HG03342 (cell line): ENCODE results near the gene PIAS1.
"Not testable (repeated sequence)": the region's sequence is repeated elsewhere in the genome, so short reads cannot be mapped to it uniquely, and the experiment has no call there.

Experiments
- ATAC-seq: cut with Tn5 transposase; IDR thresholded peaks from one replicate; pipeline ENCODE4 v1.9.1; 2021; ENCODE audit warnings: mild to moderate bottlenecking, moderate library complexity; ENCODE audit not compliant: unreplicated experiment

The PIAS1 gene

DNA sequence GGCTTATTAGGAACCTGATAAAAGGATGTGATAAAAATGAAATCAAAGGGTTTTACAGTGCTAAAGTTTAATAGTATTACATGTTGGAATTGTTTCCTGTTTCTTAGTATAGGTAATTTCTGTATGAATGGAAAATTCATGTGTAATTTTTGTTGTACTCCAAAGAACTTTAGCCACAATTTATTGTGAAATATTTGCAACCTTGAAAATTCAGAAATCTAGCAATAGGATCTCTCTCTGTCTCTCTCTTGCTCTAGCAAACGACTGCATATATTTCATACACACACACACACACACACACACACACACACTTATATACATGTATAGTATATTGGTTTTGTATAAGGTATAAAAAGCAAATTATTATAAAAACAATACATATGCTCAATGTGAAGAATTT lies 59.6 kb downstream of the PIAS1 start:
- ATAC-seq = no peak

DNA sequence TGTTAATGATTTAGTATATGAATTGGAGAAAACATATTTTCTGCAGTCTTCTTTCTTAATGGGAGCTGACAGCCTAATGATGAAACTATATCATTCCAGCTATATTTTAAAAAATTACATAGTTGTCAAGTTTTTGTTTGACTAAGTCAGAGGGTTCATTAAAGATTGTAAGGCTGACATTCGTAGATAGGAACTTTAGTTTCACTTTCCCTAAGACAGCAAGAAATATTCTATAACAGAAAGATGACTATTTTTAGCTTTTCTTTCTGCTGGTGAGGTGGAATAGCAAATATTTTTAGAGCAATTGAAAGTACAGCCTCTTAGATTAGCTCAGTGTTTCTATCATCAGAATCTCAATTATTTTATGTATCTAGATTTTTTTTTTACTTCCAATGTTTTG lies 60.2 kb downstream of the PIAS1 start:
- no peak for ATAC-seq

DNA sequence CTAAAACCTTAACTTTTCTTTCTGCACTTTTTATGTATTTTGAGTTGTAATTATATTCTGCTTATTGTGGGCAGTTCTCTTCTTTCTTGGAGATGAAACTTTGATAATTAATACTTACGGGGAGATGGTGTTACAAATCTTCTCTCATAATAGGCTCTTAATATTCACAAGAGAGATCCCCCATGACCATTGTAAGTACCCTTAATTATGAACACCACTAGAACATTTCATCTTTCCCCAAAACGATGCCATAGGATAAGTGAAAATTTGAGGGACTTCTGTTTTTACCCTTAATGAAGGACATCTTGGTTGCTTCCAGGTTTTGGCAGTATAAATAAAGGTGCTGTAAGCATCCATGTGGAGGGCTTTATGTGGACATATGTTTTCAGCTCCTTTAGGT lies 60.7 kb downstream of the PIAS1 start:
- ATAC-seq = no peak

DNA sequence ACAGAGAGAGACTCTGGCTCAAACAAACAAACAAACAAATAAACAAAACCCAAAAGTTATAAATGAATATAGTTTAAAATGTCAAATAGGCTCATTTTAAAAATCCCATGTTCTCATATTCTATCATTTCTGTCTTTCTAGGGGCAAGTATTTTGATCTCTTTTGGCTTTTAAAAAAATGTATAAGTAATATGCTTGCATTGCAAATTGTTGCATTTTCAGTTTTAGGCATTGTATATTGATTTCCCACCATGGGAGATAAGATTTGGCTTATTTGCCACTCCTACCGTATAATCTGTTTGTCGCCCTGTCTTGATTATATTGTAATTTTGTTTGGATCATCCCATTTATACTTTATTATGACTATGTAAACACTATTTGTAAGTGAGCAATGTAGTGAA lies 70.6 kb downstream of the PIAS1 start:
- no peak for ATAC-seq

DNA sequence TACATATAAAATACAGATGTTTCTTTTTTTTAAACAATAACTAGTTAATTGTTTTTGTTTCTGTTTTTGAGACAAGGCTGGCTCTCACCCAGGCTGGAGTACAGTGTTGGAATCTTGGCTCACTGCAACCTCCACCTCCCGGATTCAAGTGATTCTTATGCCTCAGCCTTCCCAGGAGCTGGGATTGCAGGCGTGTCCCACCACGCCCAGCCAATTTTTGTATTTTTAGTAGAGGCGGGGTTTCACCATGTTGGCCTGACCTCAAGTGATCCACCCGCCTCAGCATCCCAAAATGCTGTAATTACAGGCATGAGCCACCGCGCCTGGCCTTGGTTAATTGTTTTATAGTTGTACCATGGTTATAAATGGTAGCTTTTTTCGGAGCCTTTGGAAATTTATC lies 72.3 kb downstream of the PIAS1 start:
- ATAC-seq = no peak

DNA sequence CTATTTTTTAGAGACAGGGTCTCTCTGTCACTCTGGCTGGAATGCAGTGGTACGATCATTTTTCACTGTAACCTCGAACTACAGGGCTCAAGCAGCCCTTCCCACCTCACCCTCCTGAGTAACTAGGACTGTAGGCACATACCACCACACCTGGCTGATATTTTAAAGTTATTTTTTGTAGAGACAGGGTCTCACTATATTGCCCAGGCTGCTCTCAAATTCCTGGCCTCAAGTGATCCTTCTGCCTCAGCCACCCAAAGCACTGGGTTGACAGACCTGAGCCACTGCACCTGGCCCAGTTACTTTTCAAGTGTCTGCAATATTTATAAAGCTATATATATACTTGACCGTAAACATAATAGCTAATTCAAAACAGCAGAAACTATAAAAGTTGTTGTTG lies 75.0 kb downstream of the PIAS1 start:
- ATAC-seq = no peak

DNA sequence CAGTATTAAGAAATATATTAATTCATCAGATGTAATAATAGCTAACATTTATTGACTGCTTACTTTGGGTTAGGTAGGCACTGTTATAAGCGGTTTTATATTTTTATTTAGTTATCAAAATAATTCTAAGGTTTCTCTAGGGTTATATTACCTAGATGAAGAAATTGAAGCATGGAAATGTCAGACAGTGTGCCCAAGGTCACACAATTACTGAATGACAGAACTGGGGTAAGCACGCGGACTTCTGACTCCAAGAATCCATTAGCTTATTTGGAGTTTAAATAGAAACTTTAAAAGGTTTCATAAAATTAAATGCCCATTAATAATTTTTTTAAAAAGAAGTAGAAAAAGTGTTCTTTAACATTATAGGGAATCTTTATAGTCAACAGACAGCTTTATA lies 76.7 kb downstream of the PIAS1 start:
- ATAC-seq = no peak

DNA sequence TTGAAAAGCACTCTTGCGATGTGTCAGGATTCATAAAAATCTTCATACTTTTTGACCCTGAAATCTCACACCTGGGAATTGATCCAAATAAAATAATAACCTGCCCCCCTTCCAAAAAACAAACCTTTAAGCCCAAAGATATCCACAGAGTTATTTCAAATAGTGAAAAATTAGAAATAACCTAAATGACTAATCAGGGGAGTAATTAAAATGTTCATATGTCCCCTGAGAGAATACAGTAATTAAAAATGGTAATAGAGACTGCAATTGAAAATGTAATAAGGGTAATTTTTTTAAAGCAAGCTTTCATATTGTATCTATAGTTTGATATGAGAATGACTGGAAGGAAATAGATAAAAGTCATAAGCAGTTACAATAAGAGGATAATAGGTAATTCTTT lies 83.0 kb downstream of the PIAS1 start:
- ATAC-seq = no peak

DNA sequence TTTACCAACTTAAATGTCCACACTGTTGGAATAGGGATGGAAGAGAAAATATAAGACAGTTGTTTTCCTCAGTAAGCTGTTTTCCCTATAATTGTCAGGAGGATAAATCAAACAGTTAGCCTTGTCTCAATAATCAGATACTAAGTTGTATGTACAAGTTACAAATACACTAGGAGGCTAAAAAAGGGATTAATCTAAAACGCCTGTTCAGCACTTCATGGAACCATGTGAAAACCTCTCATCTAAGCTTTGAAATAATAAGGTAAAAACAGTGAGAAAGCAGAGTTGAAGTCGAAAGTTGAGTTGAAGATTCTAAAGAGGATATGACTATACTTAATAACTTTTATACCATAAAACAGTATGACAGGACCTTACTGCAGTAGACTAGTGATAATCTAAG lies 89.0 kb downstream of the PIAS1 start:
- ATAC-seq = no peak

DNA sequence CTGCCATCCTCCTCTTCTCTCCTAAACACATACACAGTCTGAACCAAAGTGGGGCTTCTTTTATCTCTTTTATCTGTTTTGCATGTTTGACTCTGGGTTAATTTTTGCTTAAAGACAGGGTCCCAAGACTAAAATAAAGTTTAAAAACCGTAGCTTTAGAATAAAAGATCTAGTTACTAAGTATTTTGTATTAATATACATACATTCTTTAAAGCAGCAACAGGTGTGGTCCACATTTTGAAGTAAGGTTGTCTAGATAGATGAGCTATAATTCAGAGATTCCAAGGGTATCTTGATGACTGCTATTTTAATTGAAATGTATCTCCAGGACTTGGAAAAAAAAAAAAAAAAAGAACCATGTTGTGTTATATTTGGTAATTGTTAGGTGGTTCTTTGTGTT lies 89.7 kb downstream of the PIAS1 start:
- no peak for ATAC-seq

DNA sequence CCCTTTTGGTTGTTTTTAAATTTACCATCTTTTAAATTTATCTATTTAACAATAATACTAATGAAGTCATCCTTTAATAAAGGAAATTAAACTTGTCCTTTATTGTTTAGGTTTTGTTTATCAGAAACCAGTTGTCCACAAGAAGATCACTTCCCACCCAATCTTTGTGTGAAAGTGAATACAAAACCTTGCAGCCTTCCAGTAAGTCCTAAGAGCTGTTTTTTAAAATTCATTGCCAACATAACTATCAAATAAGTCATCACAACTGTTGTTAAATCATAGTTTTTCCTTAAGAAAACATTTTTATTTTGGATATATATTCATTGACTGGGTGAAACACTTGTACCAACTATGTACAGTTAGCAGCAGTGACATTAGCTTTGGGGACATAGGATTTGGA lies 91.6 kb downstream of the PIAS1 start:
- no peak for ATAC-seq

DNA sequence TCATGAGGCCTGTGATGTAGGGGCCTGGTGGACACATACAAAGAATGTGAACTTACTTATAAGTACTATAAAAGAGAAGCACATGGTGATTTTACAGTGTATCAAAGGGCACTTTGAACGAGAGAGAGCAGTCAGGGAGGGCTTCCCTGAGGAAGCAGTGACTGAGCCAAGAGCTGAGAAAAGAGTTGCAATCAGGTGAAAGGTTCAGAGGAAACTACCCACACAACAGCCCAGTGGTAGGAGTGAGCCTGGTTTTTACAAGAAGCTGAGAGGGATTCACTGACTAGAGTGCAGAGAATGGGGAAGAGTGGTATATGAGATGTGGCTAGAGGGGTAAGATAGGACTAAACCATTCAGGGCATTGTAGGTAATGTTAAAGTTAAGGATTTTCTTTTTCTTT lies 93.9 kb downstream of the PIAS1 start:
- ATAC-seq = no peak

DNA sequence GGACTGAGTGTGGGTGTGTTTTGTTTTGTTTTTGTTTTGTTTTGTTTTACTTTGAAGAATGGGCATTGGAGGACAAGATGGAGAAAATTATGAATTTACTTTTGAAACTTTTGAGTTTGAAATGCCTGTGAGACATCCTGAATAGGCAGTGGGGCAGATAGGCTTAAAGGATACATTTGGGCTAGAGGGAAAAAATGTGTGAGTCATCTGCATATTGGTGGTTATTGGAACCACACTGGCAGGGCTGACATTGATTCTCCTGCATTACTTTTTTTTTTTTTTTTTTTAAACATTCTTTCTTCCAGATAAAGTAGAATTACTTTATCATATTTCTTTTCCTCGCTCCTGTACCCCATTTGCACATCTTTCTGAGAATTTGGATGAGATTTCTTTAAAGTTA lies 94.9 kb downstream of the PIAS1 start:
- no peak for ATAC-seq

DNA sequence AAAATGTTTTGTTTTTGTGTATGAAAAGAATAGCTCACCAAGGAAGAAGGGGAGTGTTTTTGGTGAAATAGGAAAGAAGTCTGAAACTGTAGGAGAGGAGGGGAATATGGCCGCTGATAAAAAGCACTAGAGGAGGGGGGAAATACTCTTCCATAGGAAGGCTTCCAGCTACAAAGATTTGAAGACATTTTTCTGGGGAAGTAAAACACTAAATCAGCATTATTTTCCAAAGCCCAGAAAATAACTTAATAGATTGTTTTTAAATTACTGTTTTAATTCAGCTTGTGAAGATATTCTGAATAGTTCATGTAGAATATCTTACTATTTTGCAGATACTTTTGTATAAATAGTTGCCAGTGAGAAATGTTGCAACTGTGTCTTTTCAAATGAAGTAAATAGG lies 96.1 kb downstream of the PIAS1 start:
- no peak for ATAC-seq

DNA sequence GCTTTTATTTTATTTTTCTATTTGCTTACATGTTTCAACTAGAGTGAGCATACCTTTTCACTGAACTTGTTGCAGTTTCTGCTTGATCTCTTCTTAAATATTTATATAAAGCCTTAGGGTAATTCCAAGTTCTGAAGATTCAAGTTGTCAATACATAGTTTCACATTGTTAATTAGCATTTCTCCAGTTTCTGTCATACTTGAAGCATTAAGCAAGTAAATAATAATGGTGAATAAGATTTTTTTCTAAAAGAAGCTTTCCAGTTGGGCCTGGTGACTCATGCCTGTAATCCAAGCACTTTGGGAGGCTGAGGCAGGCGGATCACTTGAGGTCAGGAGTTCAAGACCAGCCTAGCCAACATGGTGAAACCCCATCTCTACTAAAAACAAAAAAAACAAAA lies 97.2 kb downstream of the PIAS1 start:
- no peak for ATAC-seq

DNA sequence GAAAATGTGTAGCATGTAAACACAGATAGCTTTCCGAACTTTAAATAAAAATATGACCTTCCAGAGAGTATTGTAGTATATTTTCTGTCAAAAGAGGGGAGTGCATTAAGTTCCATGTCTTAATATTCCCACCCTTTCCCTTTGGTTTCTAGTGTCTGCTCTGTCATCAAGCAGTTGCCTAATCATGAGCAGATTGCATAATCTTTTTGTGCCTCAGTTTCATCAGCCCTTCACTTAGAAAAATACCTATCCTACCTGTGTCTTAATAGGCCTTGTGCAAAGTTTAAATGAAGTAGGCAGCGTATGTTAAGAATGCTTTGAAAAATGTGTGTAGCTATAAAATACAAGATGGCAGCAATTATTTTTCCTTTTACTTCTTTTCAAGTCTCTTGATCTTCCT lies 98.2 kb downstream of the PIAS1 start:
- ATAC-seq = no peak

DNA sequence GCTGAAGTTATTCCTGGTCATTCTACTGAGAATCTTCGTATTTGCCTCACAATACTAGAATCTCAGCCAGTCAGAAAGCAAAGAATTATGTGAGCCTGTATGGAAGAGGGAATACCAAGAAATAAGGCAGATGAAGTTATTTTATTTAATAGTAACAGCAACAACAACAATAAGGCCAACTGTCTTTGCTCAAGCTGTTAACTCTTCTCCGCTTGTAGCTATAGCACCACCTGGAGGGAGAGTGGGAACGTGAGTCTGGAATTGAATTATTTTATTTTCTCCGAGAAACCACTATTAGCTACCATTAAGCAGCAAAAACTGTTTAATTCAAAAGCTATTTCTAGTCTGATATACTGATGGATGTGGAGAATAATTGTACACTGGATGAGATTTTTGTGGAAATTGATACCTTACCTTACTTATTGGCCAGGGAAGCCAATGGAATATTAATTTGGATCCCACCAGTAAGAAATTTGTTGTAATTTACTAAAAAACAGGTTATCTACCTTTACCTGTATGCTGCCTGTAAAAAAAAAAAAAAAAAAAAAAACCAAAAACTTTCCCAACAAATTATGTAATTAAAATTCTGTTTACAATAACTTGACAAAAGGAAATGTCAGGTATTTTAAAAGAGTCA lies 100.9 kb downstream of the PIAS1 start:
- no peak for ATAC-seq

DNA sequence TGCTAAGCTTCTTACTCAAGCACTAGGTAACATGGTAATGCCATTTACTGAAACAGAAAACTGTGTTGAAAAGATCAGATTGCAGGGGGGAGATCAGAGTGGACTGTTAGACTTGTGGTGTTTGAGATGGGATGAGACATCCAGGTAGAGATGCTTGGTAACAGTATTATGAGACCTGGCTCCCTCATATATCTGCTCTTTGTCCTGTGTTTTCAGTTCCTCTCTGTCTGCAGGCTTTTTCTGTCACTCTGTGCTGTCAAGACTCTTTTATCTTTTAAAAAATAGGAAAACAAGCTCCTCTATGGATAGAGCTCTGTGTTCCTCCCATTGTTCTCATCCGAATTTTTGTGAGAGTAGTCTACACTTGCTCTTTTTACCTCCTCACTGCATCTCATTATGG lies 103.0 kb downstream of the PIAS1 start:
- no peak for ATAC-seq

DNA sequence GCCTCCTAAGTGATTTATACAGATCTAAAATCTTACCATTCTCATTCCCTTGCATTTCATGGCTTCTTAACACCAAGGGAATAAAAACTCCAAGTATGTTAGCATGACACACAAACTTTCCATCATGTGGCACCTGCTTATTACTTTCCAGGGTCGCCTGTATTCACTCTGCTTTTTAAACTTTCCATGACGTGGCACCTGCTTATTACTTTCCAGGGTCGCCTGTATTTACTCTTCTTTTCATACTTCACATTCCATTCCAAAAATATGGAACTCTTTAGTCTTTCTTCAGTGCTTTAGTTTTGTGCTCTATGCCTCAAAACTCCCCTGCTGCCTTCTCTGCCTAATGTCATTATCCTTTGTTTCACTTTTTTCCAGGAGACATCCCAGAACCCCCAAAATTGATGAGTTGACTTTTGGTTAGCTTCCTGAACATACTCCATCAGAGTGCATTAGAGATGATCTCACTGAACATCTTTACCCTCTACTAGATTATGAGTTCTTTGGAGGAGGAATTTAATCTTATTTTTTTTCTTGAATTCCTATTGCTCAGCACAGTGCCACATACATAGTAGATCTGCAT lies 104.0 kb downstream of the PIAS1 start:
- ATAC-seq = no peak

DNA sequence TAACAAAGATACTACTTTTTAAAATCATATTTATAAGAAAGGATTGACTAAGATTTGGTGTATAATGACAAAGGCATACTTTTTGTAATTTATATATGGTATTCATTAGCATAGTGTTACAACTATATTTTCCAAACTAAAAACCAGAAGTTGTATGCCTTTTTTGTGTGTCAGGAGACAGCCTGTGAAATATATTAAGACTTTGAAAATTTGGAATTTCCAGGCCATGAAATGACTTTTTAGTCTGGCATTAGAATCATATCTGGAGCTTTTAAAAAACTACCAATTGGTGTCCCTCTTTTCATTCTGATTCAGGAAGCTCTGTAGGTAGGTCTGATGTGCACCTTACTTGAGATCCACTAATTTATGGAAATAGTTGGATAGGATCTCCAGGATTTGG lies 109.1 kb downstream of the PIAS1 start:
- no peak for ATAC-seq

DNA sequence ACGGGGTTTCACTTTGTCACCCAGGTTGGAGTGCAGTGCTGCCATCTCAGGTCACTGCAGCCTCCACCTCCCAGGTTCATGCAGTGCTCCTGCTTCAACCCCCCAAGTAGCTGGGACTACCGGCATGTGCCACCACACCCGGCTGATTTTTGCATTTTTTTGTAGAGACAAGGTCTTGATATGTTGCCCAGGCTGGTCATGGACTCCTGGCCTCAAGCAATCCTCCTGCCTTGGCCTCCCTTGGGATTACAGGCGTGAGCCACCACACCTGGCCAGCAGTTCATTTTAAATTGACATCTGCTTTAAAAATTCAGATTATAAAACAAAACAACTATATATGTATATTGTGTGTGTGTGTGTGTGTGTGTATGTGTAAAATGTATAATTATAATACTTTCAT lies 112.7 kb downstream of the PIAS1 start:
- ATAC-seq = no peak

DNA sequence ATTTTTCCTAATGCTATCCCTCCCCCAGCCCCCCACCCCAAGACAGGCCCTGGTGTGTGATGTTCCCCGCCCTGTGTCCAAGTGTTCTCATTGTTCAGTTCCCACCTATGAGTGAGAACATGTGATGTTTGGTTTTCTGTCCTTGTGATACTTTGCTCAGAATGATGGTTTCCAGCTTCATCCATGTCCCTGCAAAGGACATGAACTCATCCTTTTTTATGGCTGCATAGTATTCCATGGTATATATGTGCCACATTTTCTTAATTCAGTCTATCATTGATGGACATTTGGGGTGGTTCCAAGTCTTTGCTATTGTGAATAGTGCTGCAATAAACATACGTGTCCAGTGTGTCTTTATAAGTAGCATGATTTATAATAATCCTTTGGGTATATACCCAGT lies 117.9 kb downstream of the PIAS1 start:
- ATAC-seq = not testable (repeated sequence)

DNA sequence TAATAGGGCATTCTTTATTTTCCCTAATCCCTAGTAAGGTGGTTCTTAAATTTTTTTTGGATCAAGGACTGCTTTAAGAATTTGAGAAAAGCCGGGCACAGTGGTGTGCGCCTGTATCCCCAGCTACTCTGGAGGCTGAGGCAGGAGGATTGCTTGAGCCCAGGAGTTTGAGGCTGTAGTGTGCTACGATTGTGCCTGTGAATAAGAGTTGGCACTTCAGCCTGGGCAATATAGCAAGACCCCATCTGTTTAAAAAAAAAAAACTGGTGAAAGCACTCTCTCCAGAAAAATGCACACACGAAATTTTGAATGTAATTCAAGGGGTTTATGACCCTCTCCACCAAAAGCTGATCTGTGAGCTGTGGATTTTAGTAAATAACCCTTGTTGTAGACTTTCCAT lies 119.0 kb downstream of the PIAS1 start:
- no peak for ATAC-seq
